Liver (tissue), 9 donors: ENCODE results near the gene TMEM163. TPM values are rescaled to one million over a fixed set of nuclear protein-coding genes. Genes with fewer than 3 reads are reported as not detected.

Source experiments
- DNase-seq: peaks from one replicate; pipeline ENCODE4 v3.0.0-alpha.2; 2017; ENCODE audit warnings: low spot score
- H3K27ac ChIP-seq, 2 donors: one replicate each; pipeline ENCODE4 v1.7.0; 2013; ENCODE audit warnings: inconsistent platforms in 2 of 2, low read length in 2 of 2, control low read depth in 1 of 2, low read depth in 1 of 2, mild to moderate bottlenecking in 1 of 2
- H3K27me3 ChIP-seq, 4 donors: one replicate each; pipeline versions ENCODE4 v1.6.1 to v1.7.0; 2013; ENCODE audit warnings: low read length in 3 of 4, inconsistent platforms in 1 of 4, mild to moderate bottlenecking in 1 of 4, moderate library complexity in 1 of 4; ENCODE audit not compliant: control insufficient read depth in 4 of 4, insufficient read depth in 4 of 4
- H3K36me3 ChIP-seq, 4 donors: one replicate each; pipeline versions ENCODE4 v1.6.1 to v1.7.0; 2013; ENCODE audit warnings: low read length in 3 of 4, mild to moderate bottlenecking in 3 of 4, low read depth in 1 of 4, moderate library complexity in 1 of 4; ENCODE audit not compliant: control insufficient read depth in 4 of 4, insufficient read depth in 3 of 4
- H3K4me1 ChIP-seq, 4 donors: one replicate each; pipeline versions ENCODE4 v1.6.1 to v1.7.0; 2013; ENCODE audit warnings: low read length in 3 of 4, mild to moderate bottlenecking in 3 of 4, moderate library complexity in 1 of 4; ENCODE audit not compliant: control insufficient read depth in 4 of 4, insufficient read depth in 4 of 4
- H3K4me3 ChIP-seq, 3 donors: one replicate each; pipeline versions ENCODE4 v1.6.1 to v1.7.0; 2013; ENCODE audit warnings: low read length in 3 of 3, control low read depth in 1 of 3, low read depth in 1 of 3, mild to moderate bottlenecking in 1 of 3
- H3K9ac ChIP-seq, 2 donors: one replicate each; pipeline ENCODE4 v1.7.0; 2013; ENCODE audit warnings: low read length in 2 of 2, mild to moderate bottlenecking in 2 of 2, moderate library complexity in 2 of 2, control low read depth in 1 of 2, low read depth in 1 of 2
- H3K9me3 ChIP-seq, 4 donors: one replicate each; pipeline versions ENCODE4 v1.6.1 to v1.7.0; 2013; ENCODE audit warnings: low read length in 3 of 4; ENCODE audit not compliant: control insufficient read depth in 4 of 4
- FOXA1 ChIP-seq: IDR thresholded peaks from 2 replicates; pipeline ENCODE4 v1.6.1; 2016; ENCODE audit warnings: antibody characterized with exemption
- FOXA2 ChIP-seq: IDR thresholded peaks from 2 replicates; pipeline ENCODE4 v1.6.1; 2016; ENCODE audit warnings: antibody characterized with exemption
- GABPA ChIP-seq, 2 donors: IDR thresholded peaks in 1 of 2; conservative IDR thresholded peaks in 1 of 2; 2 replicates each; pipeline ENCODE4 v1.6.1; 2016; ENCODE audit warnings: antibody characterized with exemption in 2 of 2, mild to moderate bottlenecking in 1 of 2, moderate library complexity in 1 of 2
- HNF4A ChIP-seq, 2 donors: conservative IDR thresholded peaks; 2 replicates each; pipeline ENCODE4 v1.6.1; 2016; ENCODE audit warnings: antibody characterized with exemption in 2 of 2, mild to moderate bottlenecking in 2 of 2
- HNF4G ChIP-seq: IDR thresholded peaks from 2 replicates; pipeline ENCODE4 v1.6.1; 2016; ENCODE audit warnings: antibody characterized with exemption
- JUND ChIP-seq, 2 donors: IDR thresholded peaks; 2 replicates each; pipeline ENCODE4 v1.6.1; 2016; ENCODE audit warnings: antibody characterized with exemption in 2 of 2
- NR2F2 ChIP-seq: IDR thresholded peaks from 2 replicates; pipeline ENCODE4 v1.6.1; 2016; ENCODE audit warnings: antibody characterized with exemption
- RAD21 ChIP-seq, 2 donors: IDR thresholded peaks; 2 replicates each; pipeline ENCODE4 v1.6.1; 2016; ENCODE audit warnings: antibody characterized with exemption in 2 of 2, mild to moderate bottlenecking in 2 of 2
- TAF1 ChIP-seq: conservative IDR thresholded peaks from 2 replicates; pipeline ENCODE4 v1.6.1; 2016; ENCODE audit warnings: antibody characterized with exemption, mild to moderate bottlenecking
- YY1 ChIP-seq: IDR thresholded peaks from 2 replicates; pipeline ENCODE4 v1.6.1; 2016; ENCODE audit warnings: antibody characterized with exemption, mild to moderate bottlenecking
- WGBS: extraction: QIAGEN DNeasy Blood & Tissue Kit; methylation state at CpG from one replicate; pipeline ENCODE4 v1.1.7; 2013; 5-methylcytosine and 5-hydroxymethylcytosine counted together
- polyA plus RNA-seq, 2 donors: library from polyadenylated mRNA; stranded (reverse) in 1 of 2; unstranded in 1 of 2; fragments of 200-250 nt in 1 of 2; fragments of >200 nt in 1 of 2; fragmentation: Nextera tagmentation in 1 of 2; extraction: Ambion mirVana in 1 of 2; gene quantifications; one replicate each; pipeline versions ENCODE4 v1.2.1 to v1.2.3, GENCODE V29; 2013 to 2015
- total RNA-seq, 2 donors: library from RNA; depleted of rRNA; stranded (reverse); fragments of >200 nt; gene quantifications; one replicate each; pipeline ENCODE4 v1.2.3, GENCODE V29; 2014
- TF ChIP-seq, protein P1 (sequence below): IDR thresholded peaks from 2 replicates; pipeline ENCODE4 v1.6.1; 2016; ENCODE audit warnings: antibody characterized with exemption
- TF ChIP-seq, protein P2 (sequence below): IDR thresholded peaks from 2 replicates; pipeline ENCODE4 v1.6.1; 2016; ENCODE audit warnings: antibody characterized with exemption, mild to moderate bottlenecking
- TF ChIP-seq, protein P3 (sequence below): fragments of 150-350 bp; IDR thresholded peaks from 2 replicates; pipeline ENCODE4 v1.5.1; 2017; ENCODE audit warnings: improper control_type of control experiment, low read depth, low read length; ENCODE audit not compliant: missing input control
- TF ChIP-seq, protein P4 (sequence below): IDR thresholded peaks from 2 replicates; pipeline ENCODE4 v1.6.1; 2016; ENCODE audit warnings: antibody characterized with exemption
- donor health status: healthy.
- donor health status: healthy.
- donor health status: healthy.
- donor health status: healthy.
- donor health status: healthy.

TMEM163 gene
- total and polyA plus RNA-seq, 4 donors = 0.08 to 0.48 (median 0.25) TPM

DNA sequence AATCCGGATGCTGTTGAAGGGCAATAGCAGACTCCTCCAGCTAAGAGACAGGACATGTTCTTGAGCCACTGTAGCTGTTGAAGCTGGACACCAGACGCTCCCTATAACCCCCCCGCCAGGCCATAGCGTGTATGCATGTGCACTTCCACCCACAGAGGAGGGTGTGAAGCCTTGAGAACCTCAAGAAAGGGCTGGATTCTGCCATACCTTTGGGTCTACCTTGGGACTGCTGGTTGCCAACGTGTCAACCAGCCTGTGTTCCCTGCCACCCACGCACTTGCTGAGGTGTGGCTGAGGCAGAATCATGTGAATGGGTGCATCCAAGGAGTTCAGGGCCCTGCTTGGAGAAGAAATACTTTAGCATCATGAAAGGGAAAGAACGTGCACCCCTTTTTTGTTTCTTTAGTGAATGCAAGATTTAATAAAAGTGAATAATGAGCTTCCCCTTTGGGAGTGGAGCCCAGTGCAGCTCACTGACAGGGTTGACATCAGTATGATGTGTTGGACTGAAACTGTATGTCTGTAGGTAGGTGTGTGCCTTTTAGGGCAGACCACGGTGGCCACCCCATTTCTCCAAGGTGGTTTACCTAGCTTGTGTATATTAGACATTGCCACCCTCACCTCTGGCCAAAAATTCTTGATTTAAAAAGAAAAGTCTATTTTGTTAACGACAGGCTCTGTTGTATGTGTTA is 266.6 kb downstream of the TMEM163 start:
- no peak for DNase-seq
- no peak for TF ChIP-seq FOXA2
- TF ChIP-seq NR2F2 = no peak
- no peak for TF ChIP-seq JUND (IDR thresholded peaks at IDR 0.05)
- TF ChIP-seq FOXA1 = no peak
- Histone ChIP-seq H3K27me3 (no peaks in the 10 kb centered on the region), H3K27ac (no peak overlapping the region), H3K4me1 (peaks cover 4 to 13% (median 8%) of the 10 kb centered on the region in 4 donors), H3K9me3 (no peaks in the 10 kb centered on the region), H3K36me3 (peaks cover 0 to 5% (median 0%) of the 10 kb centered on the region in 4 donors), H3K9ac (no peak overlapping the region), H3K4me3 (no peak overlapping the region)
- 95% methylated on average over 9 of the region's 9 CpGs for WGBS

DNA sequence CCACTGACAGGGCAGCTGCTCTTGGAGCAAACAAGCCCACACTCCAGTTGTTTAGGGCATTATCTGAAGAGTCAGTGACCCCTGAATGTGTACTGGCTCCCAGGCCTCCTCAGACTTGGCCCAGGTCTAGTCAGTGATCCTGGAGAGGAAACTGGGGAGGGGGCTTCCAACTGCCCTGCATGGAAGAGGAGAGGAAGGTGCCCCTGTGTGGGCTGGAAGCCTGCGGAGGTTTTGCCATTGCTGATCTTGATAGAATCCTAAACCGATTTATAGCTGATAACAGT is 267.5 kb downstream of the TMEM163 start:
- no peak overlapping the region for H3K27ac ChIP-seq
- WGBS = 67% methylated on average over 2 of the region's 2 CpGs
- H3K36me3 ChIP-seq = peaks cover 0 to 5% (median 0%) of the 10 kb centered on the region in 4 donors

DNA sequence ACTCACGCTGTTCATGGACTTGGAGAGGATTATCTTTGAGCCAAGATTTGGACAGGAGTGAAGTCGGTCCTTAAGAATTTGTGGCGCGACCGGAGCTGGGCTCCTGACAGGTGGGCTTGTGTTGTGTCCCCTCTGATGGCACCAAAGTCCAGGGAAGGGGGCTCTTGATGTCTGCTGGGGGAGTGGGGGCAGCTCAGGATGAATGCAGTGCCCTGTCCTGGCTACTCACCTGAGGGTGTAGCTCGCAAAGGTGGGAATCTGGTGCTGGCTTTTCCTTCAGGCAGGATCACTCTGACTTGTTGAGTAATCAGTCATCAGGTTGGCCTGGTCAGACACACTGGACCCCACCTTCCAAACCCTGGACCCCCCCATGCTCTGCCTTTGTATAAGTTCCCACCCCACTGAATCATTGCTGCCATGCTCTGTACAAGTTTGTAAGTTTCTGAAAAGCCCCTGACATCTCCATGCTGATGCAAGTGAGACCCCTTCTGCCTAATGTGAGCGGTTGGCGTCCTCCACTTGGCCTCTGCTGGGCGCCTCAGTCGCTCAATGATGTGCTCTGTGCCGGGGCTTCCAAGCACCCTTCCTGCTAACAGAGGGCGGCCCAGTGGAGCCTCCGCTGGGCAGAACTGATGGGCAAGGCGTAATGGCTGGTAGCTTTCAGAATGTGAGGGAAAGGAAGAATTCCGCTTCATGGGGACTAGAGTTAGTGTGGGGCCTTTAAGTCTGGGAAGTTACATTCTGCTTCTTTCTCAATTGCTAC is 268.9 kb downstream of the TMEM163 start:
- 98% methylated on average over 15 of the region's 15 CpGs for WGBS
- peaks cover 4 to 15% (median 10%) of the 10 kb centered on the region in 4 donors for H3K4me1 ChIP-seq
- no peak overlapping the region for H3K27ac ChIP-seq
- no peak overlapping the region for H3K9ac ChIP-seq
- H3K27me3 ChIP-seq = no peaks in the 10 kb centered on the region
- DNase-seq = no peak
- H3K9me3 ChIP-seq = no peaks in the 10 kb centered on the region
- no peak overlapping the region for H3K4me3 ChIP-seq
- H3K36me3 ChIP-seq = peaks cover 0 to 5% (median under 1%) of the 10 kb centered on the region in 4 donors
- no peak for TF ChIP-seq GABPA (IDR thresholded peaks at IDR 0.05 in 1 of 2, conservative IDR thresholded peaks at IDR 0.05 in 1 of 2)
- no peak for TF ChIP-seq FOXA1
- TF ChIP-seq NR2F2 = no peak
- TF ChIP-seq, protein P1, sequence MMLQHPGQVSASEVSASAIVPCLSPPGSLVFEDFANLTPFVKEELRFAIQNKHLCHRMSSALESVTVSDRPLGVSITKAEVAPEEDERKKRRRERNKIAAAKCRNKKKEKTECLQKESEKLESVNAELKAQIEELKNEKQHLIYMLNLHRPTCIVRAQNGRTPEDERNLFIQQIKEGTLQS = no peak
- TF ChIP-seq TAF1 = no peak
- TF ChIP-seq, protein P2, sequence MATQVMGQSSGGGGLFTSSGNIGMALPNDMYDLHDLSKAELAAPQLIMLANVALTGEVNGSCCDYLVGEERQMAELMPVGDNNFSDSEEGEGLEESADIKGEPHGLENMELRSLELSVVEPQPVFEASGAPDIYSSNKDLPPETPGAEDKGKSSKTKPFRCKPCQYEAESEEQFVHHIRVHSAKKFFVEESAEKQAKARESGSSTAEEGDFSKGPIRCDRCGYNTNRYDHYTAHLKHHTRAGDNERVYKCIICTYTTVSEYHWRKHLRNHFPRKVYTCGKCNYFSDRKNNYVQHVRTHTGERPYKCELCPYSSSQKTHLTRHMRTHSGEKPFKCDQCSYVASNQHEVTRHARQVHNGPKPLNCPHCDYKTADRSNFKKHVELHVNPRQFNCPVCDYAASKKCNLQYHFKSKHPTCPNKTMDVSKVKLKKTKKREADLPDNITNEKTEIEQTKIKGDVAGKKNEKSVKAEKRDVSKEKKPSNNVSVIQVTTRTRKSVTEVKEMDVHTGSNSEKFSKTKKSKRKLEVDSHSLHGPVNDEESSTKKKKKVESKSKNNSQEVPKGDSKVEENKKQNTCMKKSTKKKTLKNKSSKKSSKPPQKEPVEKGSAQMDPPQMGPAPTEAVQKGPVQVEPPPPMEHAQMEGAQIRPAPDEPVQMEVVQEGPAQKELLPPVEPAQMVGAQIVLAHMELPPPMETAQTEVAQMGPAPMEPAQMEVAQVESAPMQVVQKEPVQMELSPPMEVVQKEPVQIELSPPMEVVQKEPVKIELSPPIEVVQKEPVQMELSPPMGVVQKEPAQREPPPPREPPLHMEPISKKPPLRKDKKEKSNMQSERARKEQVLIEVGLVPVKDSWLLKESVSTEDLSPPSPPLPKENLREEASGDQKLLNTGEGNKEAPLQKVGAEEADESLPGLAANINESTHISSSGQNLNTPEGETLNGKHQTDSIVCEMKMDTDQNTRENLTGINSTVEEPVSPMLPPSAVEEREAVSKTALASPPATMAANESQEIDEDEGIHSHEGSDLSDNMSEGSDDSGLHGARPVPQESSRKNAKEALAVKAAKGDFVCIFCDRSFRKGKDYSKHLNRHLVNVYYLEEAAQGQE = no peak
- TF ChIP-seq HNF4A (conservative IDR thresholded peaks at IDR 0.05) = no peak
- TF ChIP-seq RAD21 (IDR thresholded peaks at IDR 0.05) = no peak
- TF ChIP-seq, protein P3, sequence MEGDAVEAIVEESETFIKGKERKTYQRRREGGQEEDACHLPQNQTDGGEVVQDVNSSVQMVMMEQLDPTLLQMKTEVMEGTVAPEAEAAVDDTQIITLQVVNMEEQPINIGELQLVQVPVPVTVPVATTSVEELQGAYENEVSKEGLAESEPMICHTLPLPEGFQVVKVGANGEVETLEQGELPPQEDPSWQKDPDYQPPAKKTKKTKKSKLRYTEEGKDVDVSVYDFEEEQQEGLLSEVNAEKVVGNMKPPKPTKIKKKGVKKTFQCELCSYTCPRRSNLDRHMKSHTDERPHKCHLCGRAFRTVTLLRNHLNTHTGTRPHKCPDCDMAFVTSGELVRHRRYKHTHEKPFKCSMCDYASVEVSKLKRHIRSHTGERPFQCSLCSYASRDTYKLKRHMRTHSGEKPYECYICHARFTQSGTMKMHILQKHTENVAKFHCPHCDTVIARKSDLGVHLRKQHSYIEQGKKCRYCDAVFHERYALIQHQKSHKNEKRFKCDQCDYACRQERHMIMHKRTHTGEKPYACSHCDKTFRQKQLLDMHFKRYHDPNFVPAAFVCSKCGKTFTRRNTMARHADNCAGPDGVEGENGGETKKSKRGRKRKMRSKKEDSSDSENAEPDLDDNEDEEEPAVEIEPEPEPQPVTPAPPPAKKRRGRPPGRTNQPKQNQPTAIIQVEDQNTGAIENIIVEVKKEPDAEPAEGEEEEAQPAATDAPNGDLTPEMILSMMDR = no peak
- TF ChIP-seq, protein P4, sequence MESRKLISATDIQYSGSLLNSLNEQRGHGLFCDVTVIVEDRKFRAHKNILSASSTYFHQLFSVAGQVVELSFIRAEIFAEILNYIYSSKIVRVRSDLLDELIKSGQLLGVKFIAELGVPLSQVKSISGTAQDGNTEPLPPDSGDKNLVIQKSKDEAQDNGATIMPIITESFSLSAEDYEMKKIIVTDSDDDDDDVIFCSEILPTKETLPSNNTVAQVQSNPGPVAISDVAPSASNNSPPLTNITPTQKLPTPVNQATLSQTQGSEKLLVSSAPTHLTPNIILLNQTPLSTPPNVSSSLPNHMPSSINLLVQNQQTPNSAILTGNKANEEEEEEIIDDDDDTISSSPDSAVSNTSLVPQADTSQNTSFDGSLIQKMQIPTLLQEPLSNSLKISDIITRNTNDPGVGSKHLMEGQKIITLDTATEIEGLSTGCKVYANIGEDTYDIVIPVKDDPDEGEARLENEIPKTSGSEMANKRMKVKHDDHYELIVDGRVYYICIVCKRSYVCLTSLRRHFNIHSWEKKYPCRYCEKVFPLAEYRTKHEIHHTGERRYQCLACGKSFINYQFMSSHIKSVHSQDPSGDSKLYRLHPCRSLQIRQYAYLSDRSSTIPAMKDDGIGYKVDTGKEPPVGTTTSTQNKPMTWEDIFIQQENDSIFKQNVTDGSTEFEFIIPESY = no peak
- no peak for TF ChIP-seq JUND (IDR thresholded peaks at IDR 0.05)
- no peak for TF ChIP-seq YY1

More for the DNA sequence above, 267.5 kb downstream of the TMEM163 start:
- Histone ChIP-seq H3K9me3 (no peaks in the 10 kb centered on the region), H3K9ac (no peak overlapping the region), H3K4me3 (no peak overlapping the region), H3K4me1 (peaks cover 4 to 11% (median 6%) of the 10 kb centered on the region in 4 donors), H3K27me3 (no peaks in the 10 kb centered on the region)
- TF ChIP-seq NR2F2 (no peak), FOXA1 (no peak), TAF1 (no peak), YY1 (no peak), HNF4G (no peak)
- TF ChIP-seq, protein P3 = no peak
- DNase-seq = no peak
